GM21515 (cell line): Measurements from ENCODE around the gene ADAMTS20.

ENCODE experiments used
- ATAC-seq: cut with Tn5 transposase; IDR thresholded peaks from one replicate; pipeline ENCODE4 v1.9.1; 2021; ENCODE audit not compliant: unreplicated experiment

Gene ADAMTS20

GRCh38 chr12:43318021-43318420 is 234.0 kb downstream of the ADAMTS20 start:
- no peak for ATAC-seq

- no peak for ATAC-seq
These were observed 234.8 kb downstream of the ADAMTS20 start for GRCh38 chr12:43317156-43317555.

- ATAC-seq = no peak
These were observed 235.5 kb downstream of the ADAMTS20 start for GRCh38 chr12:43316520-43316919.

- ATAC-seq = no peak
These were observed 236.0 kb downstream of the ADAMTS20 start for GRCh38 chr12:43315961-43316360.

GRCh38 chr12:43312991-43313505 is 239.0 kb downstream of the ADAMTS20 start:
- no peak for ATAC-seq

GRCh38 chr12:43310596-43310995 is 241.4 kb downstream of the ADAMTS20 start:
- ATAC-seq = no peak

GRCh38 chr12:43309959-43310358 is 242.0 kb downstream of the ADAMTS20 start:
- ATAC-seq = no peak

GRCh38 chr12:43308776-43309175 is 243.2 kb downstream of the ADAMTS20 start:
- ATAC-seq = no peak

- ATAC-seq = no peak
These were observed 244.9 kb downstream of the ADAMTS20 start for GRCh38 chr12:43307126-43307525.

- ATAC-seq = no peak
These were observed 245.9 kb downstream of the ADAMTS20 start for GRCh38 chr12:43306066-43306465.

GRCh38 chr12:43305065-43305464 is 246.9 kb downstream of the ADAMTS20 start:
- no peak for ATAC-seq
